ENCODE data around the gene PPL.

GRCh38 chr16:4871071-4871470, 65.9 kb downstream of the PPL start:
- TF ChIP-seq POLR2AphosphoS5 (IDR thresholded peaks at IDR 0.05; ENCODE audit: low read depth, low read length) = no peak
- TF ChIP-seq POLR2A (IDR thresholded peaks at IDR 0.05; ENCODE audit: low read depth, low read length) = no peak
